HCT116 (cell line): ENCODE measurements around the gene CBX1. TPM values are rescaled to one million over a fixed set of nuclear protein-coding genes. Genes with fewer than 3 reads are reported as not detected.

Experiments used
- ATAC-seq: fragments of 200-7000 bp; cut with Tn5 transposase; 2 replicates; pipeline ENCODE4 v1.9.1; 2020; ENCODE audit warnings: mild to moderate bottlenecking, moderate library complexity
- BruUV-seq: library from RNA; stranded (reverse); fragments of 400-500 nt; replicated peaks from 2 replicates; lab custom pipeline; 2021; lab: Mats Ljungman, UMichigan
- CTCF ChIA-PET: fragments of 300-600 bp; sonication (Branson Sonifier 250); formaldehyde crosslinking; loops from one replicate; lab custom pipeline; 2021; ENCODE audit warnings: antibody characterized with exemption; lab: Charles Lee
- POLR2A ChIA-PET: fragments of 300-600, 350-600 bp; sonication (Branson Sonifier 250); formaldehyde crosslinking; loops from one replicate; lab custom pipeline; 2021; ENCODE audit warnings: antibody characterized with exemption; lab: Charles Lee
- RAD21 ChIA-PET, 2 experiments: fragments of 300-600 bp; sonication (Branson Sonifier 250); formaldehyde crosslinking; loops; one replicate each; lab custom pipeline; 2023; ENCODE audit warnings: low total read pairs in 2 of 2; ENCODE audit not compliant: uncharacterized antibody in 2 of 2, unreplicated experiment in 2 of 2, low non-redundant PET in 1 of 2; lab: Charles Lee
- DNase-seq: peaks from one replicate; pipeline ENCODE4 v3.0.0-alpha.2; 2010; ENCODE audit warnings: low read depth, low spot score
- H2AFZ ChIP-seq: fragments of 200-600 bp; shearing (Covaris generic), sonication (generic); 2 replicates; pipeline ENCODE4 v1.6.1; 2017; ENCODE audit warnings: low read depth, mixed run types, mixed read lengths, antibody characterized with exemption, low read length; ENCODE audit not compliant: poor library complexity, severe bottlenecking
- H3K27ac ChIP-seq: 2 replicates; pipeline ENCODE4 v1.5.1; 2012; ENCODE audit warnings: low read depth, low read length
- H3K27me3 ChIP-seq: fragments of 200-600 bp; sonication (generic); 2 replicates; pipeline ENCODE4 v1.6.1; 2016; ENCODE audit warnings: mixed run types, low read length, mixed read lengths; ENCODE audit not compliant: insufficient read depth
- H3K36me3 ChIP-seq, 2 experiments: fragments of 200-500 bp in 1 of 2; fragments of 200-600 bp in 1 of 2; sonication (Bioruptor generic) in 1 of 2; sonication (generic) in 1 of 2; 2 replicates each; pipeline versions ENCODE4 v1.5.1 to v1.6.1; 2014 to 2016; ENCODE audit warnings: low read length in 2 of 2, inconsistent platforms in 1 of 2, mixed read lengths in 1 of 2, mixed run types in 1 of 2; ENCODE audit not compliant: insufficient read depth in 2 of 2, control insufficient read depth in 1 of 2
- H3K4me1 ChIP-seq, 2 experiments: fragments of 200-600 bp in 1 of 2; sonication (generic) in 1 of 2; 2 replicates each; pipeline versions ENCODE4 v1.5.1 to v1.6.1; 2012 to 2017; ENCODE audit warnings: low read length in 2 of 2, inconsistent platforms in 1 of 2, mild to moderate bottlenecking in 1 of 2, mixed read lengths in 1 of 2, mixed run types in 1 of 2, moderate library complexity in 1 of 2; ENCODE audit not compliant: insufficient read depth in 2 of 2, control insufficient read depth in 1 of 2
- H3K4me2 ChIP-seq: fragments of 200-600 bp; sonication (generic); 2 replicates; pipeline ENCODE4 v1.6.1; 2017; ENCODE audit warnings: mixed run types, low read length, mixed read lengths
- H3K4me3 ChIP-seq, 2 experiments: fragments of 200-600 bp in 1 of 2; sonication (generic) in 1 of 2; replicated peaks in 1 of 2; 2 replicates each; pipeline ENCODE4 v1.5.1; 2011 to 2016; ENCODE audit warnings: low read length in 2 of 2, control low read depth in 1 of 2, low read depth in 1 of 2, mild to moderate bottlenecking in 1 of 2, mixed read lengths in 1 of 2, mixed run types in 1 of 2
- H3K79me2 ChIP-seq: fragments of 200-600 bp; sonication (generic); 2 replicates; pipeline ENCODE4 v1.6.1; 2017; ENCODE audit warnings: mild to moderate bottlenecking, mixed run types, low read length, moderate library complexity, mixed read lengths; ENCODE audit not compliant: insufficient read depth
- H3K9ac ChIP-seq: fragments of 200-600 bp; sonication (generic); 2 replicates; pipeline ENCODE4 v1.6.1; 2016; ENCODE audit warnings: low read length, mixed read lengths
- H3K9me2 ChIP-seq: fragments of 200-600 bp; sonication (generic), shearing (Covaris generic); 2 replicates; pipeline ENCODE4 v1.6.1; 2017; ENCODE audit warnings: mixed run types, mild to moderate bottlenecking, moderate library complexity; ENCODE audit not compliant: insufficient read depth
- H3K9me3 ChIP-seq, 2 experiments: fragments of 200-500 bp in 1 of 2; fragments of 200-600 bp in 1 of 2; sonication (Bioruptor generic) in 1 of 2; sonication (generic) in 1 of 2; 2 replicates each; pipeline ENCODE4 v1.6.1; 2014 to 2017; ENCODE audit warnings: low read length in 2 of 2, mixed read lengths in 2 of 2, inconsistent platforms in 1 of 2, low read depth in 1 of 2, mild to moderate bottlenecking in 1 of 2, mixed run types in 1 of 2, moderate library complexity in 1 of 2; ENCODE audit not compliant: control insufficient read depth in 1 of 2, insufficient read depth in 1 of 2
- H4K20me1 ChIP-seq: fragments of 200-600 bp; sonication (generic), shearing (Covaris generic); 2 replicates; pipeline ENCODE4 v1.6.1; 2017; ENCODE audit warnings: mixed run types, mild to moderate bottlenecking, moderate library complexity; ENCODE audit not compliant: insufficient read depth
- ATF3 ChIP-seq: IDR thresholded peaks from 2 replicates; pipeline ENCODE4 v1.6.1; 2012
- CTCF ChIP-seq, 3 experiments: fragments of 200-600 bp in 1 of 3; sonication (generic) in 1 of 3; IDR thresholded peaks in 2 of 3; conservative IDR thresholded peaks in 1 of 3; 2 replicates each; pipeline ENCODE4 v1.5.1; 2012 to 2017; ENCODE audit warnings: low read depth in 2 of 3, low read length in 2 of 3, antibody characterized with exemption in 1 of 3, borderline replicate concordance in 1 of 3, control low read depth in 1 of 3, mild to moderate bottlenecking in 1 of 3, mixed read lengths in 1 of 3, mixed run types in 1 of 3, moderate library complexity in 1 of 3; ENCODE audit not compliant: insufficient read depth in 1 of 3
- EGR1 ChIP-seq: IDR thresholded peaks from 2 replicates; pipeline ENCODE4 v1.6.1; 2012; ENCODE audit warnings: low read depth
- EZH2 ChIP-seq: fragments of 200-600 bp; sonication (generic); IDR thresholded peaks from 2 replicates; pipeline ENCODE4 v1.6.1; 2017; ENCODE audit warnings: antibody characterized with exemption, mixed run types
- REST ChIP-seq: IDR thresholded peaks from 2 replicates; pipeline ENCODE4 v1.6.1; 2012; ENCODE audit warnings: low read depth
- SP1 ChIP-seq: IDR thresholded peaks from 2 replicates; pipeline ENCODE4 v1.6.1; 2012; ENCODE audit warnings: low read depth
- SRF ChIP-seq: IDR thresholded peaks from 2 replicates; pipeline ENCODE4 v1.6.1; 2012; ENCODE audit warnings: low read depth
- YY1 ChIP-seq: IDR thresholded peaks from 2 replicates; pipeline ENCODE4 v1.6.1; 2011; ENCODE audit warnings: low read length, low read depth, moderate library complexity, mild to moderate bottlenecking; ENCODE audit not compliant: insufficient replicate concordance; ENCODE audit errors: extremely low read depth
- ZFX ChIP-seq: fragments of 450-650 bp; IDR thresholded peaks from 2 replicates; pipeline ENCODE4 v1.6.1; 2017
- intact Hi-C: fragments of 100-400 bp; cut with micrococcal nuclease; formaldehyde crosslinking; loops from 2 replicates; pipeline ENCODE4 v1.10.0; 2022
- total RNA-seq: library from RNA; stranded (reverse); gene quantifications from one replicate; pipeline ENCODE4 v1.2.1, GENCODE V29; 2021; ENCODE audit not compliant: unreplicated experiment

The CBX1 gene
- total RNA-seq, 1 experiment from 2014 or later = 136 TPM

GRCh38 chr17:48144976-48145798 lies 43.9 kb upstream of the CBX1 start:
- 0 out of 2 replicates have a peak, but pooled peaks cover 10% of the 10 kb centered on the region for H3K27me3 ChIP-seq
- H3K9ac ChIP-seq = no peak overlapping the region
- H4K20me1 ChIP-seq = no peaks in the 10 kb centered on the region
- H3K4me1 ChIP-seq = no peaks in the 10 kb centered on the region
- H3K27ac ChIP-seq = no peak overlapping the region
- ChIA-PET RAD21 (no interaction called here), CTCF (no interaction called here), POLR2A (no interaction called here)
- no peak overlapping the region for H3K4me2 ChIP-seq
- TF ChIP-seq ZFX (no peak), REST (no peak), EZH2 (no peak), SP1 (no peak), ATF3 (no peak), EGR1 (no peak), YY1 (no peak), CTCF (IDR thresholded peaks at IDR 0.05 in 2 of 3, conservative IDR thresholded peaks at IDR 0.05 in 1 of 3; ENCODE audit: borderline replicate concordance in 1 of 3, insufficient read depth in 1 of 3, low read depth in 2 of 3, low read length in 2 of 3) (no peak), SRF (no peak)
- DNase-seq (no peak), ATAC-seq (no peak)
- H3K4me3 ChIP-seq = no peak overlapping the region
- intact Hi-C loops = no loop called here
- no peaks in the 10 kb centered on the region for H3K36me3 ChIP-seq
- H3K9me2 ChIP-seq = no peaks in the 10 kb centered on the region
- H3K9me3 ChIP-seq = no peaks in the 10 kb centered on the region
- H2AFZ ChIP-seq = no peak overlapping the region
- BruUV-seq = no TSS peak
- H3K79me2 ChIP-seq = no peaks in the 10 kb centered on the region
